ENCODE measurements around the gene PKN1. TPM values are rescaled to one million over a fixed set of nuclear protein-coding genes. Genes with fewer than 3 reads are reported as not detected.

The PKN1 gene
- total and polyA plus RNA-seq, 2 of the 4 experiments (the other 2 are of a cell fraction) = 39.1 to 41.4 TPM

DNA sequence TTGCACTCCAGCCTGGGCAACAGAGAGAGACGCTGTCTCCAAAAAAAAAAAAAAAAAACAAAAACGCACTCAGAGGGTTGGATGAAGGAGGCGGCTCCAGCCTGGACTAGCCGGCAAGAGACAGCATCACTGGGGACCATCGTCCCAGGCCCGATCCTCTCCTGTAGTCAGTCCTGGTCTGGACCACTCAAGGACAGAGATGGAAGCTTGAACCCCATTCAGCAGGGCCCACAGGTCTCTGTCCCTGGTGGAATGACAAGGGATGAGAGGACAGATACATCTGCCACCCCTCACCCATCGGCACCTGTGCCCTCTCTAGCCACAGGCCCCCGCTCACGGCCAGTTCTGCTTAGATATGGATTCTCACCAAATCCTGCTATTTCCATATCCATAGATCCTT, 37.8 kb upstream of the PKN1 start:
- Histone ChIP-seq H3K4me1 (ENCODE audit: control insufficient read depth, insufficient read depth, low read length) (no peaks in the 10 kb centered on the region), H3K9me1 (ENCODE audit: insufficient read depth, low read length) (0 out of 2 replicates have a peak, but pooled peaks cover 3% of the 10 kb centered on the region), H2AK5ac (ENCODE audit: low read depth, low read length) (no peak overlapping the region), H3K18ac (ENCODE audit: low read depth, low read length) (no peak overlapping the region), H3K9me3 (ENCODE audit: control insufficient read depth, insufficient read depth, low read length) (no peaks in the 10 kb centered on the region), H2BK5ac (ENCODE audit: low read depth, low read length, poor library complexity, severe bottlenecking) (no peak overlapping the region), H4K5ac (ENCODE audit: low read depth, low read length) (no peak overlapping the region), H2BK20ac (ENCODE audit: low read depth, low read length) (no peak overlapping the region), H3K4me3 (ENCODE audit: insufficient read depth, low read depth, low read length) (no peak overlapping the region), H4K20me1 (ENCODE audit: insufficient read depth, low read length) (no peaks in the 10 kb centered on the region), H3K27ac (ENCODE audit: insufficient read depth, low read length) (no peak overlapping the region), H2AFZ (replicated peaks; ENCODE audit: low read length, poor library complexity) (no peak overlapping the region), H3K56ac (ENCODE audit: extremely low read depth, insufficient read depth, low read length) (no peak overlapping the region), H2AK9ac (replicated peaks; ENCODE audit: low read depth, low read length, poor library complexity) (no peak overlapping the region), H3K14ac (replicated peaks; ENCODE audit: low read depth, low read length) (no peak overlapping the region), H4K91ac (ENCODE audit: insufficient read depth, low read depth, low read length) (no peak overlapping the region), H3K4ac (ENCODE audit: low read depth, low read length) (no peak overlapping the region), H3K9ac (ENCODE audit: low read depth, low read length) (no peak overlapping the region), H3K4me2 (ENCODE audit: low read depth, low read length) (no peak overlapping the region), H2BK15ac (ENCODE audit: low read depth, low read length) (no peak overlapping the region), H3K27me3 (ENCODE audit: control insufficient read depth, insufficient read depth, low read length) (no peaks in the 10 kb centered on the region), H3K23ac (ENCODE audit: low read depth, low read length) (no peak overlapping the region), H4K8ac (ENCODE audit: low read depth in 2 of 2, low read length in 2 of 2) (no peak overlapping the region), H3K36me3 (ENCODE audit: control insufficient read depth, insufficient read depth, low read length) (peaks cover 10% of the 10 kb centered on the region), H3K79me1 (ENCODE audit: low read depth in 1 of 2, low read length in 2 of 2) (no peaks in the 10 kb centered on the region), H2BK120ac (ENCODE audit: low read depth, low read length) (no peak overlapping the region)
- WGBS, 2 experiments (ENCODE audit: extremely low coverage in 2 of 2, insufficient read length in 1 of 2) = 100% methylated on average over 5 of the region's 9 CpGs; no CpG with 5 or more reads in 1 of the 2 experiments
- ChIA-PET POLR2A (ENCODE audit: unreplicated experiment) (no interaction called here), CTCF (no interaction called here)
- DNase-seq = no peak
- in situ Hi-C loops (cut with MboI; ENCODE audit: low sequenced_read_pairs) = no loop called here
- TF ChIP-seq, protein P1, sequence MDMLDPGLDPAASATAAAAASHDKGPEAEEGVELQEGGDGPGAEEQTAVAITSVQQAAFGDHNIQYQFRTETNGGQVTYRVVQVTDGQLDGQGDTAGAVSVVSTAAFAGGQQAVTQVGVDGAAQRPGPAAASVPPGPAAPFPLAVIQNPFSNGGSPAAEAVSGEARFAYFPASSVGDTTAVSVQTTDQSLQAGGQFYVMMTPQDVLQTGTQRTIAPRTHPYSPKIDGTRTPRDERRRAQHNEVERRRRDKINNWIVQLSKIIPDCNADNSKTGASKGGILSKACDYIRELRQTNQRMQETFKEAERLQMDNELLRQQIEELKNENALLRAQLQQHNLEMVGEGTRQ (IDR thresholded peaks at IDR 0.05; ENCODE audit: low read depth, low read length) = no peak
- TF ChIP-seq NFE2L2 (IDR thresholded peaks at IDR 0.05; ENCODE audit: low read depth, low read length) (no peak), SMC3 (IDR thresholded peaks at IDR 0.05; ENCODE audit: low read depth, low read length) (no peak), RFX5 (IDR thresholded peaks at IDR 0.05; ENCODE audit: low read depth, low read length) (no peak), MXI1 (IDR thresholded peaks at IDR 0.05; ENCODE audit: borderline replicate concordance, low read depth, low read length) (no peak), BHLHE40 (IDR thresholded peaks at IDR 0.05; ENCODE audit: low read depth, low read length) (no peak), MAFK (IDR thresholded peaks at IDR 0.05; ENCODE audit: low read depth, low read length) (no peak), FOS (IDR thresholded peaks at IDR 0.05; ENCODE audit: low read depth, low read length) (no peak), CHD1 (IDR thresholded peaks at IDR 0.05; ENCODE audit: low read depth, low read length) (no peak), RCOR1 (IDR thresholded peaks at IDR 0.05; ENCODE audit: insufficient replicate concordance, low read length) (no peak), POLR2A (IDR thresholded peaks at IDR 0.05; ENCODE audit: low read depth, low read length) (no peak), CEBPB (IDR thresholded peaks at IDR 0.05; ENCODE audit: low read depth, low read length) (no peak)
- TF ChIP-seq, protein P2, sequence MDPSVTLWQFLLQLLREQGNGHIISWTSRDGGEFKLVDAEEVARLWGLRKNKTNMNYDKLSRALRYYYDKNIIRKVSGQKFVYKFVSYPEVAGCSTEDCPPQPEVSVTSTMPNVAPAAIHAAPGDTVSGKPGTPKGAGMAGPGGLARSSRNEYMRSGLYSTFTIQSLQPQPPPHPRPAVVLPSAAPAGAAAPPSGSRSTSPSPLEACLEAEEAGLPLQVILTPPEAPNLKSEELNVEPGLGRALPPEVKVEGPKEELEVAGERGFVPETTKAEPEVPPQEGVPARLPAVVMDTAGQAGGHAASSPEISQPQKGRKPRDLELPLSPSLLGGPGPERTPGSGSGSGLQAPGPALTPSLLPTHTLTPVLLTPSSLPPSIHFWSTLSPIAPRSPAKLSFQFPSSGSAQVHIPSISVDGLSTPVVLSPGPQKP (IDR thresholded peaks at IDR 0.05; ENCODE audit: borderline replicate concordance, low read depth, low read length) = no peak
- BruUV-seq (replicated peaks) = no TSS peak
- ATAC-seq (ENCODE audit: low read depth) = no peak
- dilution Hi-C loops (cut with HindIII; ENCODE audit: low sequenced_read_pairs, unreplicated experiment) = no loop called here
- intact Hi-C loops (cut with micrococcal nuclease) = no loop called here

All from IMR-90 (cell line).